Spleen (tissue), 11 donors: ENCODE data around the gene TOM1L2. TPM values are rescaled to one million over a fixed set of nuclear protein-coding genes. Genes with fewer than 3 reads are reported as not detected.

Source experiments
- DNase-seq: peaks from one replicate; pipeline ENCODE4 v3.0.0-alpha.2; 2020
- H3K27ac ChIP-seq, 8 donors: fragments of 200-600 bp; sonication (generic) in 7 of 8; 1 replicate in 4 of 8; 2 replicates in 4 of 8; pipeline versions ENCODE4 v1.5.0 to v1.8.0; 2016 to 2021; ENCODE audit warnings: inconsistent platforms in 4 of 8, mild to moderate bottlenecking in 4 of 8, moderate library complexity in 1 of 8
- H3K27me3 ChIP-seq, 7 donors: fragments of 200-600 bp; sonication (generic) in 6 of 7; replicated peaks in 1 of 7; 1 replicate in 4 of 7; 2 replicates in 3 of 7; pipeline versions ENCODE4 v1.5.0 to v1.8.0; 2016 to 2021; ENCODE audit warnings: inconsistent platforms in 3 of 7, mild to moderate bottlenecking in 1 of 7
- H3K36me3 ChIP-seq, 6 donors: fragments of 200-600 bp; sonication (generic) in 5 of 6; 1 replicate in 4 of 6; 2 replicates in 2 of 6; pipeline versions ENCODE4 v1.5.0 to v1.8.0; 2016 to 2021; ENCODE audit warnings: inconsistent platforms in 2 of 6
- H3K4me1 ChIP-seq, 6 donors: fragments of 200-600 bp; sonication (generic) in 5 of 6; 1 replicate in 3 of 6; 2 replicates in 3 of 6; pipeline versions ENCODE4 v1.5.0 to v1.8.0; 2016 to 2021; ENCODE audit warnings: inconsistent platforms in 3 of 6
- H3K4me3 ChIP-seq, 8 donors: fragments of 200-600 bp; sonication (generic) in 7 of 8; 1 replicate in 4 of 8; 2 replicates in 4 of 8; pipeline versions ENCODE4 v1.5.0 to v1.8.0; 2016 to 2021; ENCODE audit warnings: inconsistent platforms in 4 of 8, mild to moderate bottlenecking in 4 of 8, moderate library complexity in 2 of 8
- H3K9me3 ChIP-seq, 8 donors: fragments of 200-600 bp; sonication (generic) in 7 of 8; 1 replicate in 4 of 8; 2 replicates in 4 of 8; pipeline versions ENCODE4 v1.5.0 to v1.8.0; 2016 to 2021; ENCODE audit warnings: inconsistent platforms in 4 of 8
- POLR2A ChIP-seq, 3 donors: fragments of 450-650 bp; IDR thresholded peaks; one replicate each; pipeline ENCODE4 v1.5.1; 2017; ENCODE audit warnings: antibody characterized with exemption in 3 of 3, mild to moderate bottlenecking in 1 of 3
- POLR2AphosphoS5 ChIP-seq, 3 donors: sonication (generic); formaldehyde crosslinking; IDR thresholded peaks; one replicate each; pipeline ENCODE4 v1.5.1; 2017; ENCODE audit warnings: antibody characterized with exemption in 3 of 3
- WGBS, 5 donors: extraction: QIAGEN DNeasy Blood & Tissue Kit in 3 of 5; methylation state at CpG; one replicate each; pipeline versions ENCODE4 v1.1.5 to v1.1.7; 2013 to 2018; 5-methylcytosine and 5-hydroxymethylcytosine counted together
- intact Hi-C: fragments of 100-400 bp; cut with DNase I; formaldehyde crosslinking; loops from one replicate; pipeline ENCODE4 v1.15.0; 2023; ENCODE audit warnings: low total_unique reads
- polyA plus RNA-seq, 3 donors: library from polyadenylated mRNA; stranded (reverse); fragments of 200-250 nt; gene quantifications; one replicate each; pipeline ENCODE4 v1.2.1, GENCODE V29; 2013
- total RNA-seq, 7 donors: library from RNA; depleted of rRNA in 3 of 7; stranded (reverse); fragments of >200 nt in 3 of 7; fragmentation: NEBNext Ultra II Directional in 4 of 7; extraction: Animal tissue kit (Norgen Biotek cat#: 25700) in 4 of 7; gene quantifications; one replicate each; pipeline versions ENCODE4 v1.1.0 to v1.2.1, GENCODE V29; 2016 to 2021
- TF ChIP-seq, protein P1 (sequence below), 11 experiments: fragments of 200-600 bp in 7 of 11; fragments of 450-650 bp in 4 of 11; sonication (generic) in 4 of 11; IDR thresholded peaks in 8 of 11; conservative IDR thresholded peaks in 3 of 11; 1 replicate in 7 of 11; 2 replicates in 4 of 11; pipeline versions ENCODE4 v1.4.0 to v1.8.0; 2016 to 2021; ENCODE audit warnings: antibody characterized with exemption in 11 of 11, inconsistent platforms in 4 of 11, mild to moderate bottlenecking in 1 of 11
- donor health status: healthy with polysubstance abuse.
- donor health status: DM: no; HTN: no; CAD: no; lungs with moderate emphysema.
- donor health status: DM: no; HTN: no; CAD: no.
- donor health status: Bipolar disorder and iron deficiency.
- donor health status: healthy.
- donor health status: DM: no; HTN: no; CAD: no.
- donor health status: DM: yes; HTN: yes; CAD: no.

TOM1L2 gene
- total and polyA plus RNA-seq, 10 donors: 5.3 to 82.6 (median 53.6) TPM

DNA sequence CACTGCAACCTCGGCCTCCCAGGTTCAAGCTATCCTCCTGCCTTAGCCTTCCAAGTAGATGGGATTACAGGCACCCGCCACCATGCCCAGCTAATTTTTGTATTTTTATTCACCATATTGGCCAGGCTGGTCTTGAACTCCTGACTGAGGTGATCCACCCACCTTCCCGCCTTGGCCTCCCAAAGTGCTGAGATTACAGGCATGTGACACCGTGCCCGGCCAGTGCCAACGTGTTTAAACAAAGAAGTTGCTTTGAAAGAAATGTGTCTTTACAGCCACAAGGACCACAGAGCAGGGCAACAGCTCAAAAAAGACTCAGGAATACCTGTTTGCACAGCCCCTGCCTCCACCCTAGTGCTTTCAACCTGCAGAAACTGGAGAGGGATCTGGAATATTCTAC lies 41.8 kb upstream of the TOM1L2 start:
- Histone ChIP-seq H3K27me3 (no peaks in the 10 kb centered on the region), H3K4me1 (peaks cover 0 to 6% (median 0%) of the 10 kb centered on the region in 6 donors), H3K36me3 (peaks cover 0 to 92% (median 34%) of the 10 kb centered on the region in 6 donors), H3K27ac (no peak overlapping the region), H3K9me3 (no peaks in the 10 kb centered on the region), H3K4me3 (no peak overlapping the region)
- TF ChIP-seq POLR2A (IDR thresholded peaks at IDR 0.05) (no peak), POLR2AphosphoS5 (IDR thresholded peaks at IDR 0.05) (no peak)
- TF ChIP-seq, protein P1, sequence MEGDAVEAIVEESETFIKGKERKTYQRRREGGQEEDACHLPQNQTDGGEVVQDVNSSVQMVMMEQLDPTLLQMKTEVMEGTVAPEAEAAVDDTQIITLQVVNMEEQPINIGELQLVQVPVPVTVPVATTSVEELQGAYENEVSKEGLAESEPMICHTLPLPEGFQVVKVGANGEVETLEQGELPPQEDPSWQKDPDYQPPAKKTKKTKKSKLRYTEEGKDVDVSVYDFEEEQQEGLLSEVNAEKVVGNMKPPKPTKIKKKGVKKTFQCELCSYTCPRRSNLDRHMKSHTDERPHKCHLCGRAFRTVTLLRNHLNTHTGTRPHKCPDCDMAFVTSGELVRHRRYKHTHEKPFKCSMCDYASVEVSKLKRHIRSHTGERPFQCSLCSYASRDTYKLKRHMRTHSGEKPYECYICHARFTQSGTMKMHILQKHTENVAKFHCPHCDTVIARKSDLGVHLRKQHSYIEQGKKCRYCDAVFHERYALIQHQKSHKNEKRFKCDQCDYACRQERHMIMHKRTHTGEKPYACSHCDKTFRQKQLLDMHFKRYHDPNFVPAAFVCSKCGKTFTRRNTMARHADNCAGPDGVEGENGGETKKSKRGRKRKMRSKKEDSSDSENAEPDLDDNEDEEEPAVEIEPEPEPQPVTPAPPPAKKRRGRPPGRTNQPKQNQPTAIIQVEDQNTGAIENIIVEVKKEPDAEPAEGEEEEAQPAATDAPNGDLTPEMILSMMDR (IDR thresholded peaks at IDR 0.05 in 8 of 11, conservative IDR thresholded peaks at IDR 0.05 in 3 of 11): no peak
- intact Hi-C loops: no loop called here
- WGBS, 5 donors: 97 to 99% (median 97%) methylated on average over 6 of the region's 6 CpGs
- DNase-seq: no peak

DNA sequence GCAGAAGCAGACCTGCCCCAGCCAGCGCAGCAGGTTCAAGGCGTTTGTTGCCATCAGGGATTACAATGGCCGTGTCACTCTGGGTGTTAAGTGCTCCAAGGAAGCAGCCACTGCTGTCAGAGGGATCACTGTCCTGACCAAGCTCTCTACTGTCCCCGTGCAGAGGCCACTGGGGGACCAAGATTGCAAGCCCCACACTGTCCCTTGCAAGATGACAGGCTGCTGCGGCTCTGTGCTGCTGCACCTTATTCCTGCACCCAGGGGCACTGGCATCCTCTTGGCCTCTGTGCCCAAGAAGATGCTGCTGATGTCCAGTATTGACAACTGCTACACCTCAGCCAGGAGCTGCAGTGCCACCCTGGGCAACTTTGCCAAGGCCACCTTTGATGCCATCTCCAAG lies 39.1 kb upstream of the TOM1L2 start:
- Histone ChIP-seq H3K4me1 (no peaks in the 10 kb centered on the region), H3K36me3 (peaks cover 0 to 96% (median 39%) of the 10 kb centered on the region in 6 donors), H3K4me3 (no peak overlapping the region), H3K27me3 (no peaks in the 10 kb centered on the region), H3K27ac (no peak overlapping the region), H3K9me3 (no peaks in the 10 kb centered on the region)
- DNase-seq: peak; percentile 39
- intact Hi-C loops: no loop called here
- TF ChIP-seq, protein P1 (IDR thresholded peaks at IDR 0.05 in 8 of 11, conservative IDR thresholded peaks at IDR 0.05 in 3 of 11): no peak
- no peak for TF ChIP-seq POLR2A (IDR thresholded peaks at IDR 0.05)
- no peak for TF ChIP-seq POLR2AphosphoS5 (IDR thresholded peaks at IDR 0.05)
- 94 to 100% (median 97%) methylated on average over 4 to 5 of the region's 5 CpGs; no CpG with 5 or more reads in 1 of the 5 donors for whole genome bisulfite sequencing, 5 donors

DNA sequence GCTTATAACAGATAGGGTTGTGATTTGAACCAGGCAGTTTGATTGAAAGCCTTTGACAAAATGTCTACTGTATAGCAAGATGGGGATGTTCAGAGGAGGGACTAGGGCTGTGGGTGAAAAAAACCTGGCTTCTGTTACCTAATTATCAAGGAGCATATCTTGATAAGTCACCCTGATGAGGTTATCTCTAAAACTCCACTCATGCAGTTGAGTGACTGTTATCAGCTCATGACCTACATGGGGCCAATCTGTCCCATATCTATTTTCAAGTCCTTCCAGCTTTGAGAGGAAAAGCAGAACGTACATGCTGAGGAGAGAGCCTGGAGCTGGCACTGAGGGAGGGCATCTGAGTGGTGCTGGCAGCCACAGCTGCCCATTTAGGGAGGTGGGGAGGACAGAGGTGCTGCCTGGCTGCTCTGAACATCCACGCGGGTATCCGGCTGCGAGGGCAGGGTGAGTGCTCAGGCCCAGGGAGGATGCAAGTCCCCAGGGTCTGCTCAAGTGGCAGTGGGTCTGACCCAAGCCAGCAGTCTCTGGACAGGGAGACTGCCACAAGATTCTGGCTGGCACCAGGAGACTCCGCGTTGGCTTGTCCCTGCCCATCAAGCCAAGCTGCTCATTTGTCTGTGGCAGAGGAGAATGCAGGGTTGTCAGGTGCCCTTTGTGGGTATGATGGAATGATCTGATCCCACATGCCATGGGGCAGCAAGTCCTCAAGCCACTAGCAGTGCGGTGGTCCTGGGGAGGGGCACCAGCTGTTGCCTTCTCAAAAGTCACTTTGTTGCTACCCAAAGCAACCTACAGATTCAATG lies 37.6 kb upstream of the TOM1L2 start:
- intact Hi-C loops: no loop called here

More for the DNA sequence above, 37.6 kb upstream of the TOM1L2 start:
- Histone ChIP-seq H3K4me1 (no peaks in the 10 kb centered on the region), H3K27me3 (no peaks in the 10 kb centered on the region), H3K9me3 (no peaks in the 10 kb centered on the region), H3K4me3 (no peak overlapping the region), H3K27ac (no peak overlapping the region), H3K36me3 (peaks cover 0 to 92% (median 30%) of the 10 kb centered on the region in 6 donors)
- DNase-seq: no peak
- no peak for TF ChIP-seq POLR2AphosphoS5 (IDR thresholded peaks at IDR 0.05)
- TF ChIP-seq POLR2A (IDR thresholded peaks at IDR 0.05): no peak
- TF ChIP-seq, protein P1 (IDR thresholded peaks at IDR 0.05 in 8 of 11, conservative IDR thresholded peaks at IDR 0.05 in 3 of 11): no peak
- WGBS, 5 donors: 83 to 95% (median 93%) methylated on average over 2 to 8 of the region's 8 CpGs
